GM06990 (cell line): ENCODE data around the gene REPS1.

Experiments
- DNase-seq: peaks from one replicate; pipeline ENCODE4 v3.0.0-alpha.2; 2011; ENCODE audit not compliant: insufficient read length; ENCODE audit errors: extremely low read depth
- H3K27me3 ChIP-seq: replicated peaks from 2 replicates; pipeline ENCODE4 v1.6.0; 2011; ENCODE audit warnings: low read length; ENCODE audit not compliant: control insufficient read depth, insufficient read depth
- H3K36me3 ChIP-seq: 2 replicates; pipeline ENCODE4 v1.5.1; 2011; ENCODE audit warnings: low read length; ENCODE audit not compliant: control insufficient read depth, insufficient read depth
- H3K4me3 ChIP-seq: replicated peaks from 2 replicates; pipeline ENCODE4 v1.5.1; 2011; ENCODE audit warnings: low read depth, mild to moderate bottlenecking, control low read depth, low read length
- CTCF ChIP-seq: IDR thresholded peaks from 2 replicates; pipeline ENCODE4 v1.5.1; 2011; ENCODE audit warnings: low read length, control low read depth, mild to moderate bottlenecking, inconsistent platforms; ENCODE audit not compliant: insufficient read depth, poor library complexity, severe bottlenecking

Gene REPS1

GRCh38 chr6:138963119-138963518 lies 24.9 kb downstream of the REPS1 start:
- no peak for DNase-seq
- H3K4me3 ChIP-seq = no peak overlapping the region
- no peaks in the 10 kb centered on the region for H3K36me3 ChIP-seq
- H3K27me3 ChIP-seq = no peaks in the 10 kb centered on the region
- TF ChIP-seq CTCF = no peak

- Histone ChIP-seq H3K27me3 (no peaks in the 10 kb centered on the region), H3K4me3 (no peak overlapping the region), H3K36me3 (no peaks in the 10 kb centered on the region)
- no peak for DNase-seq
- TF ChIP-seq CTCF = no peak
These were observed 28.5 kb downstream of the REPS1 start for GRCh38 chr6:138959521-138959920.

- Histone ChIP-seq H3K27me3 (no peaks in the 10 kb centered on the region), H3K4me3 (no peak overlapping the region), H3K36me3 (no peaks in the 10 kb centered on the region)
- no peak for DNase-seq
- TF ChIP-seq CTCF = no peak
These were observed 29.5 kb downstream of the REPS1 start for GRCh38 chr6:138958595-138958994.

- Histone ChIP-seq H3K36me3 (no peaks in the 10 kb centered on the region), H3K27me3 (no peaks in the 10 kb centered on the region), H3K4me3 (no peak overlapping the region)
- no peak for TF ChIP-seq CTCF
- DNase-seq = no peak
These were observed 30.1 kb downstream of the REPS1 start for GRCh38 chr6:138957903-138958302.

- Histone ChIP-seq H3K36me3 (no peaks in the 10 kb centered on the region), H3K4me3 (no peak overlapping the region), H3K27me3 (no peaks in the 10 kb centered on the region)
- DNase-seq = no peak
- no peak for TF ChIP-seq CTCF
These were observed 30.6 kb downstream of the REPS1 start for GRCh38 chr6:138957484-138957883.

- Histone ChIP-seq H3K27me3 (no peaks in the 10 kb centered on the region), H3K4me3 (no peak overlapping the region), H3K36me3 (no peaks in the 10 kb centered on the region)
- TF ChIP-seq CTCF = no peak
- no peak for DNase-seq
These were observed 31.7 kb downstream of the REPS1 start for GRCh38 chr6:138956244-138956924.
